GM12878 (cell line): ENCODE results near the gene BTG4. TPM values are rescaled to one million over a fixed set of nuclear protein-coding genes. Genes with fewer than 3 reads are reported as not detected.

Experiments
- ATAC-seq: fragments of 200-7000 bp; cut with Tn5 transposase; 3 replicates; pipeline ENCODE4 v1.9.1; 2020; ENCODE audit warnings: mild to moderate bottlenecking, moderate library complexity
- BruUV-seq: library from RNA; stranded (reverse); fragments of 400-500 nt; replicated peaks from 2 replicates; lab custom pipeline; 2021; lab: Mats Ljungman, UMichigan
- CTCF ChIA-PET: fragments of 300-600 bp; sonication (Branson Sonifier 250); formaldehyde crosslinking; extraction: SDS; loops from one replicate; lab custom pipeline; 2021; ENCODE audit warnings: inconsistent platforms; lab: Yijun Ruan, JAX
- POLR2A ChIA-PET: fragments of 350-600 bp; formaldehyde crosslinking; extraction: SDS; loops from one replicate; lab custom pipeline; 2021; ENCODE audit warnings: inconsistent platforms; lab: Charles Lee
- RAD21 ChIA-PET: fragments of 300-600 bp; sonication (Branson Sonifier 250); formaldehyde crosslinking; loops from one replicate; lab custom pipeline; 2023; ENCODE audit warnings: antibody characterized with exemption; ENCODE audit not compliant: unreplicated experiment; lab: Charles Lee
- SMC1A ChIA-PET: fragments of 300-600 bp; sonication (Branson Sonifier 250); formaldehyde crosslinking; loops from one replicate; lab custom pipeline; 2023; ENCODE audit not compliant: unreplicated experiment, uncharacterized antibody; lab: Charles Lee
- DNase-seq: peaks from one replicate; pipeline ENCODE4 v3.0.0-alpha.2; 2011; ENCODE audit warnings: low read depth, low spot score
- FAIRE-seq: peaks from 3 replicates; lab custom pipeline; 2011; peaks lifted over from hg19 to GRCh38; lab: Jason Lieb, UNC
- H2AFZ ChIP-seq: 2 replicates; pipeline ENCODE4 v1.6.0; 2011; ENCODE audit warnings: low read depth, low read length, control low read depth; ENCODE audit not compliant: control insufficient read depth
- H3K27ac ChIP-seq: 2 replicates; pipeline ENCODE4 v1.5.1; 2011; ENCODE audit warnings: control low read depth; ENCODE audit not compliant: control insufficient read depth, insufficient read depth
- H3K27me3 ChIP-seq, 2 experiments: replicated peaks in 1 of 2; 2 replicates each; pipeline versions ENCODE4 v1.6.0 to v1.6.1; 2011; ENCODE audit warnings: low read length in 1 of 2; ENCODE audit not compliant: control insufficient read depth in 2 of 2, insufficient read depth in 2 of 2
- H3K36me3 ChIP-seq, 2 experiments: 2 replicates each; pipeline ENCODE4 v1.5.1; 2011; ENCODE audit warnings: low read length in 1 of 2; ENCODE audit not compliant: control insufficient read depth in 2 of 2, insufficient read depth in 2 of 2
- H3K4me1 ChIP-seq: 2 replicates; pipeline ENCODE4 v1.6.1; 2011; ENCODE audit warnings: mild to moderate bottlenecking, low read length, moderate library complexity, mixed read lengths; ENCODE audit not compliant: control insufficient read depth, insufficient read depth
- H3K4me2 ChIP-seq: 2 replicates; pipeline ENCODE4 v1.6.0; 2011; ENCODE audit warnings: control low read depth; ENCODE audit not compliant: control insufficient read depth, insufficient read depth
- H3K4me3 ChIP-seq: fragments of 200-600 bp; sonication (generic); 2 replicates; pipeline ENCODE4 v1.5.1; 2016
- H3K79me2 ChIP-seq: 2 replicates; pipeline ENCODE4 v1.6.0; 2011; ENCODE audit warnings: low read length; ENCODE audit not compliant: control insufficient read depth, insufficient read depth
- H3K9ac ChIP-seq: 2 replicates; pipeline ENCODE4 v1.8.0; 2011; ENCODE audit warnings: low read length, control low read depth, mixed read lengths; ENCODE audit not compliant: control insufficient read depth, insufficient read depth
- H3K9me3 ChIP-seq: replicated peaks from 3 replicates; pipeline ENCODE4 v1.5.1; 2011; ENCODE audit warnings: mild to moderate bottlenecking, low read length; ENCODE audit not compliant: control insufficient read depth, insufficient read depth
- H4K20me1 ChIP-seq: 2 replicates; pipeline ENCODE4 v1.6.0; 2011; ENCODE audit not compliant: control insufficient read depth, insufficient read depth
- BACH1 ChIP-seq: fragments of 450-650 bp; IDR thresholded peaks from 2 replicates; pipeline ENCODE4 v1.6.1; 2017; ENCODE audit warnings: mild to moderate bottlenecking, borderline replicate concordance
- CHD2 ChIP-seq: IDR thresholded peaks from 2 replicates; pipeline ENCODE4 v1.6.1; 2011; ENCODE audit warnings: low read depth, low read length, improper control_type of control experiment, borderline replicate concordance
- GABPA ChIP-seq: IDR thresholded peaks from 2 replicates; pipeline ENCODE4 v1.6.1; 2014; ENCODE audit warnings: antibody characterized with exemption, low read depth, mild to moderate bottlenecking, inconsistent platforms
- HDAC2 ChIP-seq: fragments of 200-600 bp; sonication (generic); IDR thresholded peaks from 2 replicates; pipeline ENCODE4 v1.6.1; 2017
- JUNB ChIP-seq: IDR thresholded peaks from 2 replicates; pipeline ENCODE4 v1.6.1; 2016; ENCODE audit warnings: antibody characterized with exemption, mild to moderate bottlenecking
- MTA2 ChIP-seq: fragments of 450-650 bp; IDR thresholded peaks from 2 replicates; pipeline ENCODE4 v1.6.1; 2016; ENCODE audit warnings: low read depth, mild to moderate bottlenecking, moderate library complexity
- MTA3 ChIP-seq: IDR thresholded peaks from 2 replicates; pipeline ENCODE4 v1.6.1; 2012; ENCODE audit warnings: low read length, inconsistent platforms, borderline replicate concordance
- MXI1 ChIP-seq: fragments of 150-350 bp; IDR thresholded peaks from 2 replicates; pipeline ENCODE4 v1.6.1; 2011; ENCODE audit warnings: low read depth, mild to moderate bottlenecking, inconsistent platforms, low read length, improper control_type of control experiment
- NBN ChIP-seq: fragments of 450-650 bp; IDR thresholded peaks from 2 replicates; pipeline ENCODE4 v1.6.1; 2016
- NRF1 ChIP-seq: conservative IDR thresholded peaks from 2 replicates; pipeline ENCODE4 v1.6.1; 2011; ENCODE audit warnings: mild to moderate bottlenecking, low read depth, low read length, improper control_type of control experiment
- SPI1 ChIP-seq: IDR thresholded peaks from 2 replicates; pipeline ENCODE4 v1.6.1; 2011; ENCODE audit warnings: low read depth, mild to moderate bottlenecking, low read length, moderate library complexity, borderline replicate concordance; ENCODE audit not compliant: insufficient read depth
- WGBS: methylation state at CpG from one replicate; pipeline ENCODE4 v1.1.6; 2016; ENCODE audit warnings: low lambda C conversion rate; ENCODE audit not compliant: insufficient replicate concordance, insufficient coverage; ENCODE audit errors: missing lambda C conversion rate; 5-methylcytosine and 5-hydroxymethylcytosine counted together
- in situ Hi-C: fragments of 300-500 bp; cut with MboI; formaldehyde crosslinking; loops from 9 replicates; pipeline ENCODE4 v1.14.3; 2018; ENCODE audit warnings: mixed read lengths
- intact Hi-C: fragments of 100-400 bp; cut with micrococcal nuclease; formaldehyde crosslinking; loops from one replicate; pipeline ENCODE4 v1.14.2; 2022; ENCODE audit not compliant: unreplicated experiment
- polyA plus RNA-seq, 11 experiments: library from polyadenylated mRNA; depleted of rRNA in 4 of 11; unstranded in 6 of 11; stranded (reverse) in 5 of 11; fragments of >200 nt; fragmentation: Nextera tagmentation in 4 of 11; fragmentation: Illumina TruSeq in 1 of 11; extraction: Ambion mirVana in 4 of 11; extraction: Trizol in 1 of 11; gene quantifications; 1 replicate in 1 of 11; 2 replicates in 10 of 11; pipeline versions ENCODE4 v1.2.1 to v1.2.3, GENCODE V29; 2011 to 2016; ENCODE audit warnings: inconsistent platforms in 2 of 11, missing spikeins in 2 of 11, low read depth in 1 of 11
- total RNA-seq, 4 experiments: library from RNA; depleted of rRNA in 3 of 4; stranded (reverse); fragments of >200 nt in 3 of 4; fragmentation: Illumina TruSeq in 1 of 4; extraction: Trizol in 1 of 4; gene quantifications; 2 replicates each; pipeline versions ENCODE4 v1.2.1 to v1.2.3, GENCODE V29; 2013 to 2021
- TF ChIP-seq, protein P1 (sequence below): fragments of 450-650 bp; formaldehyde crosslinking; IDR thresholded peaks from 2 replicates; pipeline ENCODE4 v1.4.0; 2022; ENCODE audit warnings: mild to moderate bottlenecking, moderate library complexity
- TF ChIP-seq, protein P2 (sequence below): fragments of 450-650 bp; IDR thresholded peaks from 2 replicates; pipeline ENCODE4 v1.6.1; 2017; ENCODE audit warnings: mild to moderate bottlenecking

Gene BTG4
- total and polyA plus RNA-seq, 10 of the 15 experiments (the other 5 are each of a cell fraction or from before 2014, with no cell fraction given), result 0.14 TPM; not detected in 9

DNA sequence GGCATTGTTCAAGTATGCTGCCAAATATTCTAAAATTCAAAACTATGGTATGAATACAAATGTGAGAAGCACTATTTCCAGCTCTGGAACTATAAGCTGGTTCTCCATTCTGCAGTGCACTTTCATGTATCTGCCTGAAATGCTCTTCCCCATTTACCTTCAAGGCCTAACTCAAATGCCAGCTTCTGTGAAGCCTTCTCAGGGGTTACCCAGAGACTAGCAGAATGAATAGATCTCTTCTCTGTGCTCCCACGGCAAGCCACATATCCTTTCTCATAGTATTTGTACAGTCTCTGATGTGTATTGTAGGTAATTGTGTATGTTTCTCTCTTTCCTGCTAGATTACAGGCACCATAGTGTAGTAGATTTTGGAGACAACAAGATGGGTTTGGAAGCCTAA lies 6.5 kb upstream of the BTG4 start:
- DNase-seq (no peak), ATAC-seq (no peak), FAIRE-seq (no peak)
- in situ Hi-C loops (no loop called here), intact Hi-C loops (no loop called here)
- 0% methylated on average over 1 of the region's 1 CpG for WGBS
- H3K4me3 ChIP-seq, result no peak overlapping the region
- no peaks in the 10 kb centered on the region for H4K20me1 ChIP-seq
- ChIA-PET RAD21 (no interaction called here), POLR2A (interaction anchor here (0.6 kb wide), 1 partner anchor 9 kb away, joined by 3 read pairs; no protein-coding TSS in a partner anchor), SMC1A (no interaction called here), CTCF (no interaction called here)
- H3K4me2 ChIP-seq, result no peak overlapping the region
- H2AFZ ChIP-seq, result no peak overlapping the region
- peaks cover 0 to 8% of the 10 kb centered on the region in 2 experiments; a peak in 1 of 4 replicates for H3K27me3 ChIP-seq
- no peak overlapping the region for H3K27ac ChIP-seq
- H3K79me2 ChIP-seq, result no peaks in the 10 kb centered on the region
- no peaks in the 10 kb centered on the region for H3K36me3 ChIP-seq
- BruUV-seq, result no TSS peak
- no peaks in the 10 kb centered on the region for H3K9me3 ChIP-seq
- H3K4me1 ChIP-seq, result no peaks in the 10 kb centered on the region
- no peak overlapping the region for H3K9ac ChIP-seq
- TF ChIP-seq HDAC2 (no peak), MTA3 (no peak), NBN (no peak), JUNB (no peak), CHD2 (no peak), NRF1 (no peak), BACH1 (no peak), MTA2 (no peak), SPI1 (no peak)

DNA sequence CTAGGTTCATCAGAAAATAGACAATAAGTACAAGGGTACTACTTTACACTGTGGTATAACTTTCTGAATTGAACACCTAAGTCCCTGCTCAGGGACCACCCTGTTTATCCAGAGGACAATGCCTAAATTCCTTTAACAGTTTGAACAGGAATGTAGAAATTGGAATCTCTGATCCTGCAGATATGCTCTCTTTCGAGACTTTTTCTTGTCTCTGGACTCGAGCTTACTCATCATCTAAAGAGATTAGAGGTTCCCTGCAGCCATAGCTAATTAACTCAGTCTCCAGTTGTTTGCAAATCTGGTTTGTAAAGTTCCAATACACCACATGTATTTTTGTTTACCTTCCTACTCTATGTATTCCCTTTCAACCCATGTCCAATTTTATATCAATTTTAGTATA lies 3.4 kb upstream of the BTG4 start:
- SMC1A ChIA-PET, result no interaction called here
- TF ChIP-seq, protein P1, sequence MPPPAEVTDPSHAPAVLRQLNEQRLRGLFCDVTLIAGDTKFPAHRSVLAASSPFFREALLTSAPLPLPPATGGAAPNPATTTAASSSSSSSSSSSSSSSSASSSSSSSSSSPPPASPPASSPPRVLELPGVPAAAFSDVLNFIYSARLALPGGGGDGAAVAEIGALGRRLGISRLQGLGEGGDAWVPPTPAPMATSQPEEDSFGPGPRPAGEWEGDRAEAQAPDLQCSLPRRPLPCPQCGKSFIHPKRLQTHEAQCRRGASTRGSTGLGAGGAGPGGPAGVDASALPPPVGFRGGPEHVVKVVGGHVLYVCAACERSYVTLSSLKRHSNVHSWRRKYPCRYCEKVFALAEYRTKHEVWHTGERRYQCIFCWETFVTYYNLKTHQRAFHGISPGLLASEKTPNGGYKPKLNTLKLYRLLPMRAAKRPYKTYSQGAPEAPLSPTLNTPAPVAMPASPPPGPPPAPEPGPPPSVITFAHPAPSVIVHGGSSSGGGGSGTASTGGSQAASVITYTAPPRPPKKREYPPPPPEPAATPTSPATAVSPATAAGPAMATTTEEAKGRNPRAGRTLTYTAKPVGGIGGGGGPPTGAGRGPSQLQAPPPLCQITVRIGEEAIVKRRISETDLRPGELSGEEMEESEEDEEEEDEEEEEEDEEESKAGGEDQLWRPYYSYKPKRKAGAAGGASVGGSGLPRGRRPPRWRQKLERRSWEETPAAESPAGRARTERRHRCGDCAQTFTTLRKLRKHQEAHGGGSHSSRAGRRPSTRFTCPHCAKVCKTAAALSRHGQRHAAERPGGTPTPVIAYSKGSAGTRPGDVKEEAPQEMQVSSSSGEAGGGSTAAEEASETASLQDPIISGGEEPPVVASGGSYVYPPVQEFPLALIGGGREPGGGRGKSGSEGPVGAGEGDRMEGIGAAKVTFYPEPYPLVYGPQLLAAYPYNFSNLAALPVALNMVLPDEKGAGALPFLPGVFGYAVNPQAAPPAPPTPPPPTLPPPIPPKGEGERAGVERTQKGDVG, result no peak
- TF ChIP-seq, protein P2, sequence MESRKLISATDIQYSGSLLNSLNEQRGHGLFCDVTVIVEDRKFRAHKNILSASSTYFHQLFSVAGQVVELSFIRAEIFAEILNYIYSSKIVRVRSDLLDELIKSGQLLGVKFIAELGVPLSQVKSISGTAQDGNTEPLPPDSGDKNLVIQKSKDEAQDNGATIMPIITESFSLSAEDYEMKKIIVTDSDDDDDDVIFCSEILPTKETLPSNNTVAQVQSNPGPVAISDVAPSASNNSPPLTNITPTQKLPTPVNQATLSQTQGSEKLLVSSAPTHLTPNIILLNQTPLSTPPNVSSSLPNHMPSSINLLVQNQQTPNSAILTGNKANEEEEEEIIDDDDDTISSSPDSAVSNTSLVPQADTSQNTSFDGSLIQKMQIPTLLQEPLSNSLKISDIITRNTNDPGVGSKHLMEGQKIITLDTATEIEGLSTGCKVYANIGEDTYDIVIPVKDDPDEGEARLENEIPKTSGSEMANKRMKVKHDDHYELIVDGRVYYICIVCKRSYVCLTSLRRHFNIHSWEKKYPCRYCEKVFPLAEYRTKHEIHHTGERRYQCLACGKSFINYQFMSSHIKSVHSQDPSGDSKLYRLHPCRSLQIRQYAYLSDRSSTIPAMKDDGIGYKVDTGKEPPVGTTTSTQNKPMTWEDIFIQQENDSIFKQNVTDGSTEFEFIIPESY, result no peak
- no peak for TF ChIP-seq MXI1
- TF ChIP-seq GABPA, result no peak

More for the DNA sequence above, 3.4 kb upstream of the BTG4 start:
- Histone ChIP-seq H3K4me2 (no peak overlapping the region), H3K4me1 (no peaks in the 10 kb centered on the region), H4K20me1 (no peaks in the 10 kb centered on the region), H3K27ac (no peak overlapping the region), H3K27me3 (peaks cover 2 to 10% of the 10 kb centered on the region in 2 experiments; a peak in 3 of 4 replicates), H2AFZ (no peak overlapping the region), H3K79me2 (no peaks in the 10 kb centered on the region), H3K9me3 (no peaks in the 10 kb centered on the region), H3K4me3 (no peak overlapping the region), H3K9ac (no peak overlapping the region), H3K36me3 (no peaks in the 10 kb centered on the region)
- in situ Hi-C loops (no loop called here), intact Hi-C loops (no loop called here)
- FAIRE-seq (no peak), DNase-seq (no peak), ATAC-seq (no peak)
- 14% methylated on average over 2 of the region's 2 CpGs for WGBS
- BruUV-seq, result no TSS peak
- ChIA-PET POLR2A (no interaction called here), CTCF (no interaction called here), RAD21 (no interaction called here)
